ENCODE measurements around the gene COL18A1.
"Not testable (repeated sequence)": the region's sequence is repeated elsewhere in the genome, so short reads cannot be mapped to it uniquely, and the experiment has no call there.

The COL18A1 gene

GRCh38 chr21:45367402-45368351, 37.3 kb upstream of the COL18A1 start:
- DNase-seq (ENCODE audit: low read depth in 2 of 2) = no peak

GRCh38 chr21:45369018-45369417, 35.9 kb upstream of the COL18A1 start:
- not testable (repeated sequence) for DNase-seq (ENCODE audit: low read depth in 2 of 2)

- DNase-seq (ENCODE audit: low read depth in 2 of 2) = no peak
Observed at GRCh38 chr21:45370575-45370974, 34.4 kb upstream of the COL18A1 start.

GRCh38 chr21:45371081-45371480, 33.9 kb upstream of the COL18A1 start:
- no peak for DNase-seq (ENCODE audit: low read depth in 2 of 2)

- DNase-seq (ENCODE audit: low read depth in 2 of 2) = no peak
Observed at GRCh38 chr21:45371655-45372054, 33.3 kb upstream of the COL18A1 start.

GRCh38 chr21:45372732-45373355, 32.1 kb upstream of the COL18A1 start:
- DNase-seq (ENCODE audit: low read depth in 2 of 2) = no peak

GRCh38 chr21:45373991-45374816, 30.8 kb upstream of the COL18A1 start:
- DNase-seq (ENCODE audit: low read depth in 2 of 2) = no peak

- no peak for DNase-seq (ENCODE audit: low read depth in 2 of 2)
Observed at GRCh38 chr21:45374826-45375455, 30.0 kb upstream of the COL18A1 start.

GRCh38 chr21:45376459-45377324, 28.3 kb upstream of the COL18A1 start:
- no peak for DNase-seq (ENCODE audit: low read depth in 2 of 2)

- no peak for DNase-seq (ENCODE audit: low read depth in 2 of 2)
Observed at GRCh38 chr21:45377325-45377709, 27.6 kb upstream of the COL18A1 start.

GRCh38 chr21:45377866-45378257, 27.1 kb upstream of the COL18A1 start:
- no peak for DNase-seq (ENCODE audit: low read depth in 2 of 2)

- DNase-seq (ENCODE audit: low read depth in 2 of 2) = no peak
Observed at GRCh38 chr21:45378258-45378966, 26.6 kb upstream of the COL18A1 start.

- DNase-seq (ENCODE audit: low read depth in 2 of 2) = no peak
Observed at GRCh38 chr21:45379171-45379900, 25.6 kb upstream of the COL18A1 start.

- DNase-seq (ENCODE audit: low read depth in 2 of 2) = no peak
Observed at GRCh38 chr21:45379901-45380330, 25.0 kb upstream of the COL18A1 start.

GRCh38 chr21:45380566-45380965, 24.4 kb upstream of the COL18A1 start:
- DNase-seq (ENCODE audit: low read depth in 2 of 2) = no peak

- no peak for DNase-seq (ENCODE audit: low read depth in 2 of 2)
Observed at GRCh38 chr21:45381036-45381787, 23.8 kb upstream of the COL18A1 start.

GRCh38 chr21:45381865-45382696, 22.9 kb upstream of the COL18A1 start:
- no peak for DNase-seq (ENCODE audit: low read depth in 2 of 2)

GRCh38 chr21:45382697-45382997, 22.3 kb upstream of the COL18A1 start:
- no peak for DNase-seq (ENCODE audit: low read depth in 2 of 2)
